H1 (cell line): ENCODE measurements around the gene CABP2. TPM values are rescaled to one million over a fixed set of nuclear protein-coding genes. Genes with fewer than 3 reads are reported as not detected.
A peak's percentile ranks its signal among the peaks of the same experiment; 100 is the strongest.

Source experiments
- CTCF ChIA-PET: fragments of 300-600 bp; sonication (Branson Sonifier 250); formaldehyde crosslinking; loops from one replicate; lab custom pipeline; 2021; ENCODE audit not compliant: partially characterized antibody; lab: Charles Lee
- POLR2A ChIA-PET: fragments of 300-600 bp; sonication (Branson Sonifier 250); formaldehyde crosslinking; loops from one replicate; lab custom pipeline; 2021; ENCODE audit warnings: inconsistent platforms; ENCODE audit not compliant: partially characterized antibody; lab: Charles Lee
- DNase-seq, 2 experiments: peaks; one replicate each; pipeline versions ENCODE4 v3.0.0 to v3.0.0-alpha.2; 2010 to 2022; ENCODE audit warnings: low spot score in 2 of 2, low read depth in 1 of 2, mixed read lengths in 1 of 2
- FAIRE-seq: peaks from 2 replicates; lab custom pipeline; 2011; peaks lifted over from hg19 to GRCh38; lab: Jason Lieb, UNC
- H2AFZ ChIP-seq: 2 replicates; pipeline ENCODE4 v1.8.1; 2012; ENCODE audit warnings: low read length, inconsistent platforms
- H2AK5ac ChIP-seq: 2 replicates; pipeline ENCODE4 v1.6.1; 2013; ENCODE audit warnings: low read depth, low read length
- H2BK120ac ChIP-seq: replicated peaks from 2 replicates; pipeline ENCODE3; 2013; ENCODE audit warnings: low read depth, low read length, inconsistent platforms
- H2BK12ac ChIP-seq: 2 replicates; pipeline ENCODE4 v1.6.1; 2013; ENCODE audit warnings: low read depth, low read length
- H2BK15ac ChIP-seq: 2 replicates; pipeline ENCODE4 v1.6.1; 2013; ENCODE audit warnings: low read length
- H2BK20ac ChIP-seq: 2 replicates; pipeline ENCODE4 v1.6.1; 2013; ENCODE audit warnings: low read length
- H2BK5ac ChIP-seq: 2 replicates; pipeline ENCODE4 v1.6.1; 2013; ENCODE audit warnings: low read depth, low read length
- H3K14ac ChIP-seq: 2 replicates; pipeline ENCODE4 v1.6.1; 2013; ENCODE audit warnings: inconsistent platforms; ENCODE audit not compliant: insufficient read length
- H3K18ac ChIP-seq: 2 replicates; pipeline ENCODE4 v1.6.1; 2013; ENCODE audit warnings: low read length; ENCODE audit errors: extremely low read depth
- H3K23ac ChIP-seq: 2 replicates; pipeline ENCODE4 v1.6.1; 2013; ENCODE audit warnings: inconsistent platforms; ENCODE audit not compliant: insufficient read length
- H3K23me2 ChIP-seq: 2 replicates; pipeline ENCODE4 v1.6.1; 2013; ENCODE audit warnings: low read depth, low read length
- H3K27ac ChIP-seq: 2 replicates; pipeline ENCODE4 v1.6.1; 2011; ENCODE audit warnings: low read depth, low read length, inconsistent platforms
- H3K27me3 ChIP-seq, 4 experiments: replicated peaks in 1 of 4; 1 replicate in 1 of 4; 2 replicates in 3 of 4; pipeline versions ENCODE4 v1.6.1 to v1.8.1; 2011 to 2013; ENCODE audit warnings: low read length in 3 of 4, mild to moderate bottlenecking in 3 of 4, inconsistent platforms in 2 of 4, mixed read lengths in 2 of 4, moderate library complexity in 1 of 4; ENCODE audit not compliant: control insufficient read depth in 3 of 4, insufficient read depth in 3 of 4; ENCODE audit errors: extremely low read depth in 1 of 4
- H3K36me3 ChIP-seq, 4 experiments: 2 replicates each; pipeline versions ENCODE4 v1.6.1 to v1.8.1; 2011 to 2013; ENCODE audit warnings: mild to moderate bottlenecking in 4 of 4, low read length in 3 of 4, moderate library complexity in 2 of 4, control low read depth in 1 of 4, inconsistent platforms in 1 of 4; ENCODE audit not compliant: insufficient read depth in 4 of 4, control insufficient read depth in 2 of 4
- H3K4ac ChIP-seq: replicated peaks from 2 replicates; pipeline ENCODE3; 2013; ENCODE audit warnings: low read length, low read depth, mixed read lengths, inconsistent platforms; ENCODE audit not compliant: insufficient read length
- H3K4me1 ChIP-seq, 4 experiments: replicated peaks in 1 of 4; 1 replicate in 1 of 4; 2 replicates in 3 of 4; pipeline versions ENCODE4 v1.6.1 to v1.8.1; 2011 to 2013; ENCODE audit warnings: low read length in 3 of 4, inconsistent platforms in 2 of 4, mixed read lengths in 1 of 4; ENCODE audit not compliant: insufficient read depth in 4 of 4, control insufficient read depth in 3 of 4
- H3K4me2 ChIP-seq, 2 experiments: 2 replicates each; pipeline versions ENCODE4 v1.6.1 to v1.8.1; 2011 to 2013; ENCODE audit warnings: low read depth in 2 of 2, low read length in 2 of 2, control low read depth in 1 of 2, inconsistent platforms in 1 of 2, mild to moderate bottlenecking in 1 of 2; ENCODE audit not compliant: insufficient read depth in 1 of 2
- H3K4me3 ChIP-seq, 4 experiments: fragments of 200-600, 300-600 bp in 1 of 4; sonication (generic), shearing (Covaris generic), sonication (Bioruptor Twin) in 1 of 4; 2 replicates each; pipeline versions ENCODE4 v1.5.1 to v1.8.1; 2011 to 2016; ENCODE audit warnings: low read length in 4 of 4, low read depth in 3 of 4, control low read depth in 2 of 4, inconsistent platforms in 2 of 4, mild to moderate bottlenecking in 2 of 4, mixed read lengths in 1 of 4, moderate library complexity in 1 of 4; ENCODE audit not compliant: insufficient read depth in 2 of 4; ENCODE audit errors: extremely low read depth in 1 of 4
- H3K56ac ChIP-seq: replicated peaks from 2 replicates; pipeline ENCODE3; 2013; ENCODE audit warnings: low read depth, mild to moderate bottlenecking, mixed read lengths, low read length, inconsistent platforms; ENCODE audit not compliant: insufficient read length
- H3K79me1 ChIP-seq: 2 replicates; pipeline ENCODE4 v1.6.1; 2013; ENCODE audit warnings: low read depth, low read length, control low read depth
- H3K79me2 ChIP-seq, 2 experiments: 2 replicates each; pipeline versions ENCODE4 v1.6.1 to v1.8.1; 2012 to 2013; ENCODE audit warnings: low read length in 2 of 2, mild to moderate bottlenecking in 2 of 2, inconsistent platforms in 1 of 2; ENCODE audit not compliant: insufficient read depth in 2 of 2, control insufficient read depth in 1 of 2
- H3K9ac ChIP-seq, 4 experiments: replicated peaks in 1 of 4; 1 replicate in 1 of 4; 2 replicates in 3 of 4; pipeline versions ENCODE4 v1.6.1 to v1.8.1; 2011 to 2013; ENCODE audit warnings: low read depth in 3 of 4, low read length in 3 of 4, control low read depth in 2 of 4, mild to moderate bottlenecking in 2 of 4, moderate library complexity in 2 of 4, inconsistent platforms in 1 of 4; ENCODE audit errors: extremely low read depth in 1 of 4
- H3K9me3 ChIP-seq, 2 experiments: 2 replicates each; pipeline versions ENCODE4 v1.6.1 to v1.8.1; 2012 to 2013; ENCODE audit warnings: mild to moderate bottlenecking in 2 of 2, moderate library complexity in 2 of 2, control low read depth in 1 of 2, inconsistent platforms in 1 of 2, low read depth in 1 of 2, low read length in 1 of 2, mixed read lengths in 1 of 2; ENCODE audit not compliant: insufficient read depth in 2 of 2
- H4K20me1 ChIP-seq, 2 experiments: replicated peaks in 1 of 2; 2 replicates each; pipeline versions ENCODE3 to v1.8.1; 2011 to 2013; ENCODE audit warnings: inconsistent platforms in 2 of 2, low read length in 2 of 2, mild to moderate bottlenecking in 1 of 2; ENCODE audit not compliant: insufficient read depth in 2 of 2, control insufficient read depth in 1 of 2
- H4K5ac ChIP-seq: 2 replicates; pipeline ENCODE4 v1.6.1; 2013; ENCODE audit warnings: low read length, low read depth, mixed read lengths, inconsistent platforms; ENCODE audit not compliant: insufficient read length
- H4K8ac ChIP-seq: 2 replicates; pipeline ENCODE4 v1.8.0; 2013; ENCODE audit warnings: mild to moderate bottlenecking, moderate library complexity, low read length, inconsistent platforms; ENCODE audit not compliant: insufficient read depth; ENCODE audit errors: extremely low read depth
- H4K91ac ChIP-seq: replicated peaks from 2 replicates; pipeline ENCODE3; 2013; ENCODE audit warnings: low read length, mixed read lengths, inconsistent platforms; ENCODE audit not compliant: insufficient read length
- CREB1 ChIP-seq: IDR thresholded peaks from 2 replicates; pipeline ENCODE4 v1.6.1; 2012; ENCODE audit warnings: inconsistent platforms
- CTBP2 ChIP-seq: IDR thresholded peaks from 2 replicates; pipeline ENCODE4 v1.7.0; 2011; ENCODE audit warnings: borderline replicate concordance, mild to moderate bottlenecking, moderate library complexity, mixed read lengths, low read length; ENCODE audit not compliant: insufficient read depth, insufficient read length
- RBBP5 ChIP-seq: IDR thresholded peaks from 2 replicates; pipeline ENCODE4 v1.7.1; 2012; ENCODE audit warnings: low read depth, mild to moderate bottlenecking, inconsistent platforms, low read length, moderate library complexity, borderline replicate concordance
- SP1 ChIP-seq: IDR thresholded peaks from 2 replicates; pipeline ENCODE4 v1.6.1; 2011; ENCODE audit warnings: low read depth, low read length
- TAF7 ChIP-seq: optimal IDR thresholded peaks from 2 replicates; pipeline ENCODE3; 2011; ENCODE audit warnings: low read depth, mild to moderate bottlenecking, inconsistent platforms, low read length, moderate library complexity, borderline replicate concordance
- ZNF274 ChIP-seq: IDR thresholded peaks from 2 replicates; pipeline ENCODE4 v1.7.0; 2012; ENCODE audit warnings: low read length, borderline replicate concordance; ENCODE audit errors: extremely low read depth
- WGBS, 2 experiments: shearing (Covaris generic) in 1 of 2; methylation state at CpG; one replicate each; pipeline versions ENCODE4 v1.1.6 to v1.1.7; 2013 to 2015; ENCODE audit warnings: low lambda C conversion rate in 2 of 2, mixed read lengths in 2 of 2, inconsistent platforms in 1 of 2, low coverage in 1 of 2, missing lambda C conversion rate in 1 of 2; ENCODE audit not compliant: insufficient replicate concordance in 2 of 2, insufficient coverage in 1 of 2, insufficient read length in 1 of 2; ENCODE audit errors: extremely low coverage in 1 of 2, missing lambda C conversion rate in 1 of 2; 5-methylcytosine and 5-hydroxymethylcytosine counted together
- polyA plus RNA-seq, 7 experiments: library from polyadenylated mRNA; depleted of rRNA in 3 of 7; stranded (reverse) in 5 of 7; unstranded in 2 of 7; fragments of >200 nt in 5 of 7; fragments of 200-250 nt in 2 of 7; gene quantifications; 1 replicate in 5 of 7; 2 replicates in 1 of 7; 4 replicates in 1 of 7; pipeline versions ENCODE4 v1.2.1 to v1.2.3, GENCODE V29; 2011 to 2013; ENCODE audit warnings: missing spikeins in 2 of 7, mixed read lengths in 2 of 7
- total RNA-seq: library from RNA; stranded (reverse); fragmentation: NEBNext Ultra II Directional; extraction: Animal tissue kit (Norgen Biotek cat#: 25700); gene quantifications from 2 replicates; pipeline ENCODE4 v1.2.1, GENCODE V29; 2021

The CABP2 gene
- total and polyA plus RNA-seq, 2 of the 8 experiments (the other 6 are each of a cell fraction or from before 2014, with no cell fraction given), result not detected

DNA sequence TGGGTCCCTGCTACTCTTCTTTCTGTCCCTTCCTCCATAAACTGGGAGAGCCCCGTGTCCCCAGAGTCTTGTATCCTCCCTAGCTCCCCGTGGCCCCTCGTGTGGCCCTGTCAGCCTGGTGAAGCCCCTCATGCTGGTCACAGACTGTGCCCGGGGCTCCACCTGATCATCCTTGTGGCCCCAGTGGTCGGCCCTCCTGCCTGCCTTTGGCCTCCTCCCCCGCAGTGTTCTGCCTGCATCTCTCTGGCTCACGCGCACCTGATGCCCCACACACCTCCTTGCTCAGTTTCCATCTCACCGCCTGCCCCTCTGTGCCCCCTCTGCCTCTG is 1.2 kb upstream of the CABP2 start:
- Histone ChIP-seq H3K4me1 (no peaks in the 10 kb centered on the region), H2AK5ac (no peak overlapping the region), H3K23ac (no peak overlapping the region), H3K14ac (no peak overlapping the region), H3K18ac (no peak overlapping the region), H3K9me3 (peaks cover 0 to 3% of the 10 kb centered on the region in 2 experiments; a peak in 1 of 4 replicates), H3K36me3 (no peaks in the 10 kb centered on the region), H4K20me1 (no peaks in the 10 kb centered on the region), H4K5ac (no peak overlapping the region), H4K8ac (peak overlapping the region; percentile 5; the same call in 1 of the 2 replicates), H3K4me3 (no peak overlapping the region), H3K79me1 (no peaks in the 10 kb centered on the region), H3K23me2 (peaks cover 7% of the 10 kb centered on the region; the same call in 1 of the 2 replicates), H3K27ac (no peak overlapping the region), H3K56ac (no peak overlapping the region), H2AFZ (no peak overlapping the region), H2BK15ac (no peak overlapping the region), H4K91ac (no peak overlapping the region), H2BK20ac (no peak overlapping the region), H3K4me2 (no peak overlapping the region), H3K4ac (no peak overlapping the region), H3K9ac (no peak overlapping the region), H2BK5ac (no peak overlapping the region), H2BK12ac (no peak overlapping the region), H3K27me3 (no peaks in the 10 kb centered on the region), H3K79me2 (no peaks in the 10 kb centered on the region), H2BK120ac (no peak overlapping the region)
- FAIRE-seq (no peak), DNase-seq (no peak)
- CTCF ChIA-PET, result interaction anchor here (1.0 to 1.2 kb wide), 2 partner anchors 52 to 106 kb away, joined by 3 to 4 read pairs; partner anchors contain the start of gene NUDT8
- TF ChIP-seq RBBP5, result no peak
- TF ChIP-seq SP1, result no peak
- no peak for TF ChIP-seq TAF7
- TF ChIP-seq ZNF274, result no peak
- no peak for TF ChIP-seq CREB1
- TF ChIP-seq CTBP2, result no peak
- POLR2A ChIA-PET, result no interaction called here
- WGBS, 2 experiments, result 82% methylated on average over 9 of the region's 9 CpGs; no CpG with 5 or more reads in 1 of the 2 experiments
